Loucy (cell line): ENCODE data around the gene ZFP90.

Experiments
- CTCF ChIP-seq: fragments of 200-600 bp; sonication (generic); conservative IDR thresholded peaks from 2 replicates; pipeline ENCODE4 v1.5.1; 2014; ENCODE audit warnings: mild to moderate bottlenecking, antibody characterized with exemption, low read length
- EZH2phosphoT487 ChIP-seq: fragments of 200-600 bp; IDR thresholded peaks from 2 replicates; pipeline ENCODE4 v1.6.1; 2018; ENCODE audit warnings: antibody characterized with exemption, mild to moderate bottlenecking, moderate library complexity, borderline replicate concordance

- TF ChIP-seq CTCF = no peak
- no peak for TF ChIP-seq EZH2phosphoT487
Measured at GRCh38 chr16:68529608-68529930, 9.5 kb upstream of the ZFP90 start.
